ENCODE data around the gene FBN2. TPM values are rescaled to one million over a fixed set of nuclear protein-coding genes. Genes with fewer than 3 reads are reported as not detected.

The FBN2 gene
- total RNA-seq, 1 experiment from 2014 or later, result 1.6 TPM

DNA sequence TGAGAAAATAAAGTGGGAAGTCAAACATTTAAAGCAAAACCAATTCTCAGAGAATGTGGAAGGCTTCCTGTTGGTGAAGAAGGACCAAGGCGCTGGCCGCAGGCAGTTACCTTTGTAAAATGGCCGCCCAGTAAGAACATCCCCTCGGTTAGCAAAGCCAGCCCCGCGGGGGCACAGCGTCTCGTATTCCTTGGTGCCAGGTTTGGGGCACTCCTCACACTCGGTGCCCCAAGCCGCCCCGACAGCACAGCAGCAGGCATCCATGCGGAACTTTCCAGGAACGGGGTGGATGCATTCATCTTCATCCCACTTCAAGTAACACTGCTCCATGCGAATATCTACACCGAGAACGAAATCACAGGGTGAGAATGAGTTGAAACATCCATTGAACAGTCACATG lies 192.8 kb downstream of the FBN2 start:
- POLR2A ChIA-PET (ENCODE audit: low non-redundant PET), result no interaction called here
- intact Hi-C loops (cut with micrococcal nuclease; ENCODE audit: unreplicated experiment), result no loop called here

DNA sequence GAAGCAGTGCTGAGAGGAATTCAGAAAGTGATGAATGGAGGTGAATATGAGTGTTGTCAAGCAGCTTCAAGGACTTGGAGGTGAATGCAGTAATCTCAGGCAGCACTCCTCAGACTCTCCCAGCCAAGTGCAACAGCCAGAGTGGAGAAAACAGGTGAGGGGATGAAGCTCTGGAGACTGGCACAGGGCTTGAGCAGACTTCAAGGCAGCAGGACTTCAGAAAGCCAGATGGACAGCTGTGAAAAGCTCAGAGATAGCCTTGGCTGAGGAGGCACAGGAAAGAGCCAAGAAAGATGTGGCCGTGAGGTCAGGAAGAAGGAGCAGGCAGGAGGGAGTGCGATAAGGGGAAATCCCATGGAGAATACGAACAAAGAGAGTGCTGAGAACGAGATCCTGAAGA lies 194.9 kb downstream of the FBN2 start:
- Histone ChIP-seq H3K27me3 (replicated peaks; ENCODE audit: insufficient read depth, low read depth, low read length, poor library complexity) (peaks cover 10% of the 10 kb centered on the region), H3K9me3 (ENCODE audit: low read depth, low read length, poor library complexity, severe bottlenecking) (no peaks in the 10 kb centered on the region), H3K27ac (ENCODE audit: low read depth, low read length, poor library complexity, severe bottlenecking) (no peak overlapping the region), H3K4me1 (ENCODE audit: insufficient read depth, low read length, poor library complexity, severe bottlenecking) (no peaks in the 10 kb centered on the region), H3K4me3 (ENCODE audit: low read depth, low read length, poor library complexity, severe bottlenecking) (no peak overlapping the region), H3K36me3 (ENCODE audit: insufficient read depth, low read length, poor library complexity, severe bottlenecking) (no peaks in the 10 kb centered on the region)
- ChIA-PET CTCF (no interaction called here), POLR2A (ENCODE audit: low non-redundant PET) (no interaction called here)
- intact Hi-C loops (cut with micrococcal nuclease; ENCODE audit: unreplicated experiment), result no loop called here
- DNase-seq (ENCODE audit: low spot score), result no peak
- no peak for TF ChIP-seq EZH2 (IDR thresholded peaks at IDR 0.05; ENCODE audit: borderline replicate concordance, low read depth, low read length, poor library complexity, severe bottlenecking)
- TF ChIP-seq, protein P1, sequence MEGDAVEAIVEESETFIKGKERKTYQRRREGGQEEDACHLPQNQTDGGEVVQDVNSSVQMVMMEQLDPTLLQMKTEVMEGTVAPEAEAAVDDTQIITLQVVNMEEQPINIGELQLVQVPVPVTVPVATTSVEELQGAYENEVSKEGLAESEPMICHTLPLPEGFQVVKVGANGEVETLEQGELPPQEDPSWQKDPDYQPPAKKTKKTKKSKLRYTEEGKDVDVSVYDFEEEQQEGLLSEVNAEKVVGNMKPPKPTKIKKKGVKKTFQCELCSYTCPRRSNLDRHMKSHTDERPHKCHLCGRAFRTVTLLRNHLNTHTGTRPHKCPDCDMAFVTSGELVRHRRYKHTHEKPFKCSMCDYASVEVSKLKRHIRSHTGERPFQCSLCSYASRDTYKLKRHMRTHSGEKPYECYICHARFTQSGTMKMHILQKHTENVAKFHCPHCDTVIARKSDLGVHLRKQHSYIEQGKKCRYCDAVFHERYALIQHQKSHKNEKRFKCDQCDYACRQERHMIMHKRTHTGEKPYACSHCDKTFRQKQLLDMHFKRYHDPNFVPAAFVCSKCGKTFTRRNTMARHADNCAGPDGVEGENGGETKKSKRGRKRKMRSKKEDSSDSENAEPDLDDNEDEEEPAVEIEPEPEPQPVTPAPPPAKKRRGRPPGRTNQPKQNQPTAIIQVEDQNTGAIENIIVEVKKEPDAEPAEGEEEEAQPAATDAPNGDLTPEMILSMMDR (conservative IDR thresholded peaks at IDR 0.05; ENCODE audit: low read depth, low read length), result no peak
- BruUV-seq (replicated peaks), result no TSS peak

More for the DNA sequence above, 192.8 kb downstream of the FBN2 start:
- no peaks in the 10 kb centered on the region for H3K36me3 ChIP-seq (ENCODE audit: insufficient read depth, low read length, poor library complexity, severe bottlenecking)
- no peak for TF ChIP-seq EZH2 (IDR thresholded peaks at IDR 0.05; ENCODE audit: borderline replicate concordance, low read depth, low read length, poor library complexity, severe bottlenecking)
- TF ChIP-seq, protein P1 (conservative IDR thresholded peaks at IDR 0.05; ENCODE audit: low read depth, low read length), result no peak
- no peak for DNase-seq (ENCODE audit: low spot score)
- no peak overlapping the region for H3K27ac ChIP-seq (ENCODE audit: low read depth, low read length, poor library complexity, severe bottlenecking)
- peaks cover 10% of the 10 kb centered on the region for H3K27me3 ChIP-seq (replicated peaks; ENCODE audit: insufficient read depth, low read depth, low read length, poor library complexity)
- no peaks in the 10 kb centered on the region for H3K4me1 ChIP-seq (ENCODE audit: insufficient read depth, low read length, poor library complexity, severe bottlenecking)
- no TSS peak for BruUV-seq (replicated peaks)
- no peaks in the 10 kb centered on the region for H3K9me3 ChIP-seq (ENCODE audit: low read depth, low read length, poor library complexity, severe bottlenecking)
- H3K4me3 ChIP-seq (ENCODE audit: low read depth, low read length, poor library complexity, severe bottlenecking), result no peak overlapping the region
- CTCF ChIA-PET, result no interaction called here

DNA sequence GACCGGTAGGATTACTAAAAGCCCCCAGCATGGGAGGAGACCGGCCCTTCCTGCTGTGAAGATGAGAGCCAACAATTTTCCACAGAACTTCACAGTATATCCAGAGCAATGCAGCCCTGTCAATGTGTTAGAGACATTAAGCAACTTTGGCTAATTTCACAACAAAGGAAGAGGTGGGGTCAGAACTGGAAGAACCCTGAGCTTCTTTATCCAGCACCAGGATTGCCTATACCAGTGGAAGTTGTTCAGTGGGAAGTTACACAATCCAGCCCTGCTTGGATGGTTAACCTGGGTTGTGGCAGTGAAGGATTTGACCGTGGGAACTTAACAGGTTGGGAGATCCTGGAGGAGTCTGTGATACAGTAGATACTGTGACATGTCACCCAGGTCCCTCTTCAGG lies 197.0 kb downstream of the FBN2 start:
- H3K27ac ChIP-seq (ENCODE audit: low read depth, low read length, poor library complexity, severe bottlenecking), result no peak overlapping the region
- no peaks in the 10 kb centered on the region for H3K9me3 ChIP-seq (ENCODE audit: low read depth, low read length, poor library complexity, severe bottlenecking)
- no peak for DNase-seq (ENCODE audit: low spot score)
- no peak overlapping the region for H3K4me3 ChIP-seq (ENCODE audit: low read depth, low read length, poor library complexity, severe bottlenecking)
- ChIA-PET CTCF (no interaction called here), POLR2A (ENCODE audit: low non-redundant PET) (no interaction called here)
- H3K4me1 ChIP-seq (ENCODE audit: insufficient read depth, low read length, poor library complexity, severe bottlenecking), result no peaks in the 10 kb centered on the region
- H3K36me3 ChIP-seq (ENCODE audit: insufficient read depth, low read length, poor library complexity, severe bottlenecking), result no peaks in the 10 kb centered on the region
- TF ChIP-seq, protein P1 (conservative IDR thresholded peaks at IDR 0.05; ENCODE audit: low read depth, low read length), result no peak
- TF ChIP-seq EZH2 (IDR thresholded peaks at IDR 0.05; ENCODE audit: borderline replicate concordance, low read depth, low read length, poor library complexity, severe bottlenecking), result no peak
- peaks cover 8% of the 10 kb centered on the region for H3K27me3 ChIP-seq (replicated peaks; ENCODE audit: insufficient read depth, low read depth, low read length, poor library complexity)
- BruUV-seq (replicated peaks), result no TSS peak
- intact Hi-C loops (cut with micrococcal nuclease; ENCODE audit: unreplicated experiment), result no loop called here

All from A673 (cell line).